GM23338 (cell line): Measurements from ENCODE around the gene SCO2. TPM values are rescaled to one million over a fixed set of nuclear protein-coding genes. Genes with fewer than 3 reads are reported as not detected.

Source experiments
- ATAC-seq: fragments of 200-7000 bp; cut with Tn5 transposase; 3 replicates; pipeline ENCODE4 v1.9.1; 2020
- DNase-seq: peaks from one replicate; pipeline ENCODE4 v3.0.0-alpha.2; 2015; ENCODE audit warnings: low spot score
- H2AFZ ChIP-seq: fragments of 200-600 bp; sonication (generic); 2 replicates; pipeline ENCODE4 v1.8.0; 2016; ENCODE audit warnings: antibody characterized with exemption, mild to moderate bottlenecking, moderate library complexity
- H3F3A ChIP-seq: fragments of 200-600 bp; sonication (generic); replicated peaks from 2 replicates; pipeline ENCODE4 v1.8.0; 2017; ENCODE audit warnings: antibody characterized with exemption, mixed run types, low read depth
- H3K27ac ChIP-seq: fragments of 200-600 bp; sonication (generic); 2 replicates; pipeline ENCODE4 v1.6.1; 2016; ENCODE audit warnings: low read depth
- H3K27me3 ChIP-seq: fragments of 200-600 bp; sonication (generic); 2 replicates; pipeline ENCODE4 v1.8.0; 2016; ENCODE audit warnings: mild to moderate bottlenecking, mixed run types, moderate library complexity; ENCODE audit not compliant: insufficient read depth
- H3K36me3 ChIP-seq: fragments of 200-600 bp; sonication (generic); 2 replicates; pipeline ENCODE4 v1.8.0; 2016; ENCODE audit warnings: mild to moderate bottlenecking; ENCODE audit not compliant: insufficient read depth
- H3K4me1 ChIP-seq: fragments of 200-600 bp; sonication (generic); 2 replicates; pipeline ENCODE4 v1.8.0; 2016; ENCODE audit warnings: mild to moderate bottlenecking, moderate library complexity; ENCODE audit not compliant: insufficient read depth
- H3K4me2 ChIP-seq: fragments of 200-600 bp; sonication (generic); 2 replicates; pipeline ENCODE4 v1.7.1; 2017; ENCODE audit warnings: mixed run types
- H3K4me3 ChIP-seq: fragments of 200-600 bp; sonication (generic); 2 replicates; pipeline ENCODE4 v1.6.1; 2016; ENCODE audit warnings: mixed run types
- H3K79me2 ChIP-seq: fragments of 200-600 bp; sonication (generic); replicated peaks from 2 replicates; pipeline ENCODE4 v1.8.0; 2017; ENCODE audit warnings: mild to moderate bottlenecking; ENCODE audit not compliant: insufficient read depth
- H3K9me2 ChIP-seq: fragments of 200-600 bp; sonication (generic); 2 replicates; pipeline ENCODE4 v1.8.0; 2017; ENCODE audit not compliant: insufficient read depth
- H4K20me1 ChIP-seq: fragments of 200-600 bp; sonication (generic); replicated peaks from 2 replicates; pipeline ENCODE4 v1.8.0; 2017; ENCODE audit warnings: mild to moderate bottlenecking; ENCODE audit not compliant: insufficient read depth
- H3K27ac Mint-ChIP-seq: 2 replicates; pipeline ENCODE4 v1.8.0; 2020; ENCODE audit warnings: inconsistent platforms, mild to moderate bottlenecking, moderate library complexity, mixed read lengths
- H3K27me3 Mint-ChIP-seq: 3 replicates; pipeline ENCODE4 v1.8.0; 2022; ENCODE audit warnings: low read depth, mild to moderate bottlenecking, moderate library complexity, mixed read lengths, inconsistent platforms; ENCODE audit not compliant: insufficient read depth, poor library complexity
- H3K36me3 Mint-ChIP-seq: 3 replicates; pipeline ENCODE4 v1.8.0; 2021; ENCODE audit warnings: low read depth, mild to moderate bottlenecking, inconsistent platforms, moderate library complexity, mixed read lengths
- H3K4me1 Mint-ChIP-seq: 3 replicates; pipeline ENCODE4 v1.8.0; 2020; ENCODE audit warnings: mild to moderate bottlenecking, inconsistent platforms, mixed read lengths
- H3K4me3 Mint-ChIP-seq: 3 replicates; pipeline ENCODE4 v1.8.0; 2021; ENCODE audit warnings: moderate library complexity, mild to moderate bottlenecking, inconsistent platforms, mixed read lengths
- H3K9me3 Mint-ChIP-seq: 3 replicates; pipeline ENCODE4 v1.8.0; 2020; ENCODE audit warnings: moderate library complexity, mild to moderate bottlenecking, inconsistent platforms, mixed read lengths
- CREB1 ChIP-seq: fragments of 250-450 bp; sonication (Bioruptor Pico); IDR thresholded peaks from 2 replicates; pipeline ENCODE4 v1.5.0; 2020; ENCODE audit warnings: low read depth, mild to moderate bottlenecking, moderate library complexity
- CTCF ChIP-seq, 2 experiments: fragments of 200-600 bp in 1 of 2; sonication (generic) in 1 of 2; conservative IDR thresholded peaks; 2 replicates each; pipeline versions ENCODE4 v1.5.1 to v1.6.1; 2016 to 2017; ENCODE audit warnings: antibody characterized with exemption in 2 of 2, low read depth in 2 of 2, mild to moderate bottlenecking in 2 of 2, moderate library complexity in 1 of 2
- NANOG ChIP-seq: IDR thresholded peaks from 2 replicates; pipeline ENCODE4 v1.6.1; 2016; ENCODE audit warnings: antibody characterized with exemption, borderline replicate concordance
- POLR2AphosphoS5 ChIP-seq: IDR thresholded peaks from 2 replicates; pipeline ENCODE4 v1.6.1; 2016; ENCODE audit warnings: antibody characterized with exemption, low read depth
- ZNF114 ChIP-seq: fragments of 250-450 bp; sonication (Bioruptor Pico); IDR thresholded peaks from 2 replicates; pipeline ENCODE4 v1.5.0; 2020; ENCODE audit warnings: mild to moderate bottlenecking, moderate library complexity
- long read RNA-seq: library from polyadenylated mRNA; unstranded; transcript quantifications from one replicate; pipeline ENCODE4 v2.0.0, GENCODE V29; 2020; ENCODE audit not compliant: unreplicated experiment
- polyA plus RNA-seq: library from polyadenylated mRNA; unstranded; fragments of >200 nt; fragmentation: Nextera tagmentation; extraction: Ambion mirVana; gene quantifications from 2 replicates; pipeline ENCODE4 v1.2.1, GENCODE V29; 2016
- total RNA-seq: library from RNA; depleted of rRNA; stranded (reverse); fragments of >200 nt; shearing (Covaris generic); gene quantifications from 2 replicates; pipeline ENCODE4 v1.2.3, GENCODE V29; 2014; rRNA removed
- TF ChIP-seq, protein P1 (sequence below): IDR thresholded peaks from 2 replicates; pipeline ENCODE4 v1.6.1; 2016; ENCODE audit warnings: antibody characterized with exemption
- TF ChIP-seq, protein P2 (sequence below): IDR thresholded peaks from one replicate; pipeline ENCODE4 v1.6.1; 2018; ENCODE audit warnings: antibody characterized with exemption; ENCODE audit not compliant: unreplicated experiment

SCO2 gene
- 1.6 and 4.9 TPM in 2 replicates for total RNA-seq
- 1.1 and 2.6 TPM in 2 replicates for polyA plus RNA-seq
- long read RNA-seq, partial matches to known transcripts: 0 of 1 reads
- long read RNA-seq, other reads (novel, unspliced or antisense): 0 of 1 reads

DNA sequence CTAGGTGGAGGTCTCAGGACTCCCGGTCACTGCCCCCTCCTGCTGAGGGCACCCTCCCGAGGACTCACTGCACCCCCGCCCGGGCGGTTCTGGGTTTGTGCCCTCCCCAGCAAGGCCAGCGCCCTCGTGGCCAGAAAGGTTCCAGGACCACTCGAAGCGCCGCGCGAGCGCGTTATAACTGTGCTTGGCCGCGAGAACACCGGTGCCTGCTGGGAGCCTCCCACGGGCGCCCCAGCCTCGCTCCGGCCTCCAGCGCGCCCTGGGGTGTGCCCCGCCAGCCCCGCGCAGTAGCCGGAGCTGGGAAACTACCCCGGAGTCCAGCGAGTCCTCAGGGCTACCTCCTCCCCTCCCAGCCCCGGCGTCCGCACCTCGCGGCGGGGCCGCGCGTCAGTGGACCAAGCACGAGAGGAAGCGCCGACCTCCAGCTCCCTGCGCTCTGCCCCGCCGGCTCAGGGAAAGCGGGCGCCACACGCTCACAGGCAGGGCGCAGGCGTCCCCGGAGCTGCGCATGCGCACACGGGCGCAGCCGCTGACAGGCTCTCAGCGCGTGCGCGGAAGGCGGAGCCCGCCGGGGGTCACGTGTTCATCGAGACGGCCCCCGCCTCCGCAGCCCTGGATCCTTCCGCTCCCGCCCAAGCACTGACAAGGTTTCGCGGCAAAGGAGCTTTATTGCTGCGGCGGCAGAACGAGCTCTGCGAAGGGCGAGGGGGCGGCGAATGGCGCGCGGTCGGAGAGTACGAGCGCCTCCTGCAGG lies at the start of gene SCO2:
Gene SCO2, minus strand, starts transcription at position 495 of the 754 bp plus-strand sequence. CDS start 1,187 bp downstream, outside the sequence.
- TF ChIP-seq ZNF114 (CRISPR knock-in tag) (no peak), CTCF (conservative IDR thresholded peaks at IDR 0.05; ENCODE audit: low read depth in 2 of 2) (peak; percentile 38 to 52), CREB1 (CRISPR knock-in tag) (peak; percentile 28; the same call in 1 of the 2 replicates), POLR2AphosphoS5 (peak; percentile 82), NANOG (no peak)
- TF ChIP-seq, protein P1, sequence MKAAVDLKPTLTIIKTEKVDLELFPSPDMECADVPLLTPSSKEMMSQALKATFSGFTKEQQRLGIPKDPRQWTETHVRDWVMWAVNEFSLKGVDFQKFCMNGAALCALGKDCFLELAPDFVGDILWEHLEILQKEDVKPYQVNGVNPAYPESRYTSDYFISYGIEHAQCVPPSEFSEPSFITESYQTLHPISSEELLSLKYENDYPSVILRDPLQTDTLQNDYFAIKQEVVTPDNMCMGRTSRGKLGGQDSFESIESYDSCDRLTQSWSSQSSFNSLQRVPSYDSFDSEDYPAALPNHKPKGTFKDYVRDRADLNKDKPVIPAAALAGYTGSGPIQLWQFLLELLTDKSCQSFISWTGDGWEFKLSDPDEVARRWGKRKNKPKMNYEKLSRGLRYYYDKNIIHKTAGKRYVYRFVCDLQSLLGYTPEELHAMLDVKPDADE: 0 out of 2 replicates have a peak, but pooled peaks have one; percentile 6
- TF ChIP-seq, protein P2, sequence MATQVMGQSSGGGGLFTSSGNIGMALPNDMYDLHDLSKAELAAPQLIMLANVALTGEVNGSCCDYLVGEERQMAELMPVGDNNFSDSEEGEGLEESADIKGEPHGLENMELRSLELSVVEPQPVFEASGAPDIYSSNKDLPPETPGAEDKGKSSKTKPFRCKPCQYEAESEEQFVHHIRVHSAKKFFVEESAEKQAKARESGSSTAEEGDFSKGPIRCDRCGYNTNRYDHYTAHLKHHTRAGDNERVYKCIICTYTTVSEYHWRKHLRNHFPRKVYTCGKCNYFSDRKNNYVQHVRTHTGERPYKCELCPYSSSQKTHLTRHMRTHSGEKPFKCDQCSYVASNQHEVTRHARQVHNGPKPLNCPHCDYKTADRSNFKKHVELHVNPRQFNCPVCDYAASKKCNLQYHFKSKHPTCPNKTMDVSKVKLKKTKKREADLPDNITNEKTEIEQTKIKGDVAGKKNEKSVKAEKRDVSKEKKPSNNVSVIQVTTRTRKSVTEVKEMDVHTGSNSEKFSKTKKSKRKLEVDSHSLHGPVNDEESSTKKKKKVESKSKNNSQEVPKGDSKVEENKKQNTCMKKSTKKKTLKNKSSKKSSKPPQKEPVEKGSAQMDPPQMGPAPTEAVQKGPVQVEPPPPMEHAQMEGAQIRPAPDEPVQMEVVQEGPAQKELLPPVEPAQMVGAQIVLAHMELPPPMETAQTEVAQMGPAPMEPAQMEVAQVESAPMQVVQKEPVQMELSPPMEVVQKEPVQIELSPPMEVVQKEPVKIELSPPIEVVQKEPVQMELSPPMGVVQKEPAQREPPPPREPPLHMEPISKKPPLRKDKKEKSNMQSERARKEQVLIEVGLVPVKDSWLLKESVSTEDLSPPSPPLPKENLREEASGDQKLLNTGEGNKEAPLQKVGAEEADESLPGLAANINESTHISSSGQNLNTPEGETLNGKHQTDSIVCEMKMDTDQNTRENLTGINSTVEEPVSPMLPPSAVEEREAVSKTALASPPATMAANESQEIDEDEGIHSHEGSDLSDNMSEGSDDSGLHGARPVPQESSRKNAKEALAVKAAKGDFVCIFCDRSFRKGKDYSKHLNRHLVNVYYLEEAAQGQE: no peak
- peak; percentile 57 for ATAC-seq
- H3K27me3 Mint-ChIP-seq: peaks cover 39% of the 10 kb centered on the region

More for the DNA sequence above, at the start of gene SCO2:
- H3F3A ChIP-seq: peaks cover 4% of the 10 kb centered on the region
- no peaks in the 10 kb centered on the region; the same call in 1 of the 2 replicates for H3K4me1 ChIP-seq
- H3K4me3 ChIP-seq: peak within 1 kb of the TSS; percentile 84
- peak within 1 kb of the TSS; percentile 94 for H3K4me2 ChIP-seq
- Mint-ChIP-seq H3K27ac (peak within 1 kb of the TSS; percentile 78), H3K36me3 (peaks cover 9% of the 10 kb centered on the region), H3K9me3 (peaks cover 4% of the 10 kb centered on the region; the same call in 2 of the 3 replicates), H3K4me1 (peaks cover 11% of the 10 kb centered on the region), H3K4me3 (peak within 1 kb of the TSS; percentile 89)
- no peaks in the 10 kb centered on the region for H3K79me2 ChIP-seq
- no peak within 1 kb of the TSS for H3K27ac ChIP-seq
- H3K27me3 ChIP-seq: peaks cover 37% of the 10 kb centered on the region
- peak; percentile 97 for DNase-seq
- no peaks in the 10 kb centered on the region for H3K9me2 ChIP-seq
- no peaks in the 10 kb centered on the region for H3K36me3 ChIP-seq
- peak within 1 kb of the TSS; percentile 14; the same call in 1 of the 2 replicates for H2AFZ ChIP-seq
- H4K20me1 ChIP-seq: no peaks in the 10 kb centered on the region; the same call in 1 of the 2 replicates
